Gastroesophageal sphincter (tissue), 3 donors: Measurements from ENCODE around the gene TSPEAR.

Experiments
- EP300 ChIP-seq: sonication (generic); formaldehyde crosslinking; IDR thresholded peaks from one replicate; pipeline ENCODE4 v1.6.1; 2017; ENCODE audit warnings: antibody characterized with exemption, mild to moderate bottlenecking
- POLR2A ChIP-seq, 2 donors: fragments of 450-650 bp; IDR thresholded peaks; one replicate each; pipeline ENCODE4 v1.6.1; 2017; ENCODE audit warnings: antibody characterized with exemption in 2 of 2, mild to moderate bottlenecking in 2 of 2, moderate library complexity in 1 of 2
- POLR2AphosphoS5 ChIP-seq: sonication (generic); formaldehyde crosslinking; IDR thresholded peaks from one replicate; pipeline ENCODE4 v1.6.1; 2017; ENCODE audit warnings: antibody characterized with exemption
- TF ChIP-seq, protein P1 (sequence below), 4 experiments: fragments of 200-600 bp in 2 of 4; fragments of 450-650 bp in 2 of 4; sonication (generic) in 1 of 4; IDR thresholded peaks; one replicate each; pipeline ENCODE4 v1.5.1; 2017 to 2019; ENCODE audit warnings: antibody characterized with exemption in 4 of 4, mild to moderate bottlenecking in 2 of 4, moderate library complexity in 2 of 4

DNA sequence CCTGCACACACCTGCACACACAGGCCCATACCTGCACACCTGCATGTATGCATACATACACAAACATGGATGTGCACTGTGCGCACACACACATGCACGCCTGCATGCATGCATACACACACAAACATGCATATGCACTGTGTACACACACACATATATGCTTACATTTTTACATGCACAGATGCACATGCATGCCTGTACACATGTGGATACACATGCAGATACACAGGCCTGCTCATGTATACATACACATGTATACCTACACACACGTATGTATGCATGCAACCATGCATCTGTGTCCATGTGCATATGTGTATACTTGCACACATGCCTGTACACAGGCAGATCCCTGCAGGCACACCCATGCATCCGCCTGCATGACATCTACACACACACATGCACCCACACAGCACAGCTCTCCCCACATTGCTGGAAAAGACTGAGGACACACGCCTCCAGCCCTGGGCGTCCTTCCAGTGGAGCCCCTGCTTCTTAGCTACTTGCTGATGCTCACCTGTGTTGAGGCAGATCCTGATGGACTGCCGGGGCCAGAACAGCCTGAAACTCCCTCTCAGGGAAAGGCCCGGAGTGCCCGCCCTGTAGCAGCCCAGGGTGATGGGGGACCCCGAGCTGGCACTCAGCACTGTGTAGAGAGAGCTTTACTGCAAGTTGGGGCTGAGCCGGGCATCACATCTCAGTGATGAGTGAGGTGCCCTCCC lies 200.0 kb downstream of the TSPEAR start:
- TF ChIP-seq, protein P1, sequence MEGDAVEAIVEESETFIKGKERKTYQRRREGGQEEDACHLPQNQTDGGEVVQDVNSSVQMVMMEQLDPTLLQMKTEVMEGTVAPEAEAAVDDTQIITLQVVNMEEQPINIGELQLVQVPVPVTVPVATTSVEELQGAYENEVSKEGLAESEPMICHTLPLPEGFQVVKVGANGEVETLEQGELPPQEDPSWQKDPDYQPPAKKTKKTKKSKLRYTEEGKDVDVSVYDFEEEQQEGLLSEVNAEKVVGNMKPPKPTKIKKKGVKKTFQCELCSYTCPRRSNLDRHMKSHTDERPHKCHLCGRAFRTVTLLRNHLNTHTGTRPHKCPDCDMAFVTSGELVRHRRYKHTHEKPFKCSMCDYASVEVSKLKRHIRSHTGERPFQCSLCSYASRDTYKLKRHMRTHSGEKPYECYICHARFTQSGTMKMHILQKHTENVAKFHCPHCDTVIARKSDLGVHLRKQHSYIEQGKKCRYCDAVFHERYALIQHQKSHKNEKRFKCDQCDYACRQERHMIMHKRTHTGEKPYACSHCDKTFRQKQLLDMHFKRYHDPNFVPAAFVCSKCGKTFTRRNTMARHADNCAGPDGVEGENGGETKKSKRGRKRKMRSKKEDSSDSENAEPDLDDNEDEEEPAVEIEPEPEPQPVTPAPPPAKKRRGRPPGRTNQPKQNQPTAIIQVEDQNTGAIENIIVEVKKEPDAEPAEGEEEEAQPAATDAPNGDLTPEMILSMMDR (IDR thresholded peaks at IDR 0.05): no peak
- TF ChIP-seq POLR2A (IDR thresholded peaks at IDR 0.05) (no peak), POLR2AphosphoS5 (no peak), EP300 (no peak)
